HG03045 (cell line): Measurements from ENCODE around the gene SBF2.

ENCODE experiments used
- ATAC-seq: cut with Tn5 transposase; IDR thresholded peaks from one replicate; pipeline ENCODE4 v1.9.1; 2021; ENCODE audit warnings: mild to moderate bottlenecking, moderate library complexity; ENCODE audit not compliant: unreplicated experiment

SBF2 gene

DNA sequence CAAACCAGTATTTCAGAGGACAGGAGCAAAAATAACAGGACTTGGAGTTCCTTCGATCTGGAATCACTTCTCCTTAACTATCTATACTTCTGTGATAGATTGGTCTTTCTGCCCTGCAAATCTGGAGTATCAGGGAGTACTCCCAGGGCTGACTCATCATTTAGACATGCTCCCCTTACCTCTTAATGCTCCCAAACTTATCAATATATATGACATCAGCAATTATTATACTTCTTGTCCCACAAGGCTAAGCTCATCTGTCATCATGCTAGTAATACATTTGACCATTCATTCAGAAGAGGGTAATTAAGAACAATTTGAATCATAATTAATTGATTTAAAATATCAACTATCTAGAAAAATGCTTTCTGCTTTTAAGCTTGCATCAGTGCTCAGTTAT is 466.3 kb downstream of the SBF2 start:
- no peak for ATAC-seq

- ATAC-seq, result no peak
Measured at GRCh38 chr11:9826390-9826789, 467.6 kb downstream of the SBF2 start.

DNA sequence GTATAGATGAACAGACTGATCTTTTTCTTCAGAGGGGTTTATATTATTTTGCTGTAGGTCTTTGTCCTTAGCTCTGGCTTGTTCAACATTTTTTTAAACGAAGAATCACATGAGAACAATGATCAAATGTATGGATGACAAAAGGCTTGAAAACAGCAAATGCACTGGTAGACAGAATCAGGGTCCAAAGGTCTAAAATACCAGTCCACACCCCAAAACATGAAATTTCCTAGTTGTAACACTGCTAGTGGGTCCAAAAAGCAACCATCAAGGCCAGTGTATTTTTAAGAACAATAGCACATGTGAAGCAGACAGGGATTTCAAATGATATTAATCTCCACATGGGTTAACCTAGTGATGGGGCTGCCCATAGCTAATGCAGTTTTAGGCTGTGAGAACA is 468.1 kb downstream of the SBF2 start:
- ATAC-seq, result no peak

GRCh38 chr11:9825315-9825714 is 468.7 kb downstream of the SBF2 start:
- no peak for ATAC-seq

DNA sequence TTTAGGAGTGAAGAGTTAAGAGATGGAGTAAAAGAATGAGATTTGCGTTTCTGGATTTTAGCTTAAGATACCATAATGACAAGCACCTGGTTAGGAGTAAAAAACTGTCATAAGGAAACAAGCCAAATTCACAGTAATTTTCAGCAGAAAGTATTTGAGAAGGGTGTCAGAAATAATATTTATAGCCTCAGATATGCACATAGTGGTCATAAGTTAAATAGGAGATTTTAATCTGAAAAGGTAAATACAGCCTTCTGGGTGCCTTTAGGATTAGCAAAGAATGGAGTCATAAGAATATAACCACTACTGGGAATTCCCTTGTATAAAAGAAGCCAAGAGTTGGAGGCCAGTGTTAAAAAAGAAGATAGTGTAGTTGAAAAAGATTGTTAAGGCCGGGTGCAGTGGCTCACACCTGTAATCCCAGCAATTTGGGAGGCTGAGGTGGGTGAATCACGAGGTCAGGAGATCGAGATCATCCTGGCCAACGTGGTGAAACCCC is 470.1 kb downstream of the SBF2 start:
- no peak for ATAC-seq

- ATAC-seq, result no peak
Measured at GRCh38 chr11:9823439-9823838, 470.6 kb downstream of the SBF2 start.

- ATAC-seq, result no peak
Measured at GRCh38 chr11:9821008-9821752, 472.8 kb downstream of the SBF2 start.

GRCh38 chr11:9820260-9820659 is 473.8 kb downstream of the SBF2 start:
- no peak for ATAC-seq

- no peak for ATAC-seq
Measured at GRCh38 chr11:9817191-9817590, 476.8 kb downstream of the SBF2 start.

GRCh38 chr11:9815486-9816136 is 478.4 kb downstream of the SBF2 start:
- no peak for ATAC-seq

DNA sequence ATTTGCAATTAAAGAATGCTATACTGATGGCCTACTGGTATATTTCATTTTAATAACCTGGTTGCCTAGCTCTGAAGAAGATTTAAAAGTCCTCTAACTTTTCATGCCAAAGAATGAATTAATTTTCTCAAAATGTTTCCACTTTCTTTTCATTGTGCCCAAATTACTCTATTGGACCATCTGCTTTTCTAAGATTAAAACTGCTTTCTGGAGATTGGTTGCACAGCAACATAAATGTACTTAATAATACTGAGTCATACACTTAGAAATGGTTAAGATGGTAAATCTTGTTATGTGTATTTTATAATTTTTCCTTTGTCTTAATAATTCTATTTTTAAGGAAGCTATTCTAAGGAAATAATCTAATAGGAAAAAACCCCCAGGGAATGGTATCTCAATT is 479.9 kb downstream of the SBF2 start:
- no peak for ATAC-seq

- no peak for ATAC-seq
Measured at GRCh38 chr11:9808943-9809342, 485.1 kb downstream of the SBF2 start.

DNA sequence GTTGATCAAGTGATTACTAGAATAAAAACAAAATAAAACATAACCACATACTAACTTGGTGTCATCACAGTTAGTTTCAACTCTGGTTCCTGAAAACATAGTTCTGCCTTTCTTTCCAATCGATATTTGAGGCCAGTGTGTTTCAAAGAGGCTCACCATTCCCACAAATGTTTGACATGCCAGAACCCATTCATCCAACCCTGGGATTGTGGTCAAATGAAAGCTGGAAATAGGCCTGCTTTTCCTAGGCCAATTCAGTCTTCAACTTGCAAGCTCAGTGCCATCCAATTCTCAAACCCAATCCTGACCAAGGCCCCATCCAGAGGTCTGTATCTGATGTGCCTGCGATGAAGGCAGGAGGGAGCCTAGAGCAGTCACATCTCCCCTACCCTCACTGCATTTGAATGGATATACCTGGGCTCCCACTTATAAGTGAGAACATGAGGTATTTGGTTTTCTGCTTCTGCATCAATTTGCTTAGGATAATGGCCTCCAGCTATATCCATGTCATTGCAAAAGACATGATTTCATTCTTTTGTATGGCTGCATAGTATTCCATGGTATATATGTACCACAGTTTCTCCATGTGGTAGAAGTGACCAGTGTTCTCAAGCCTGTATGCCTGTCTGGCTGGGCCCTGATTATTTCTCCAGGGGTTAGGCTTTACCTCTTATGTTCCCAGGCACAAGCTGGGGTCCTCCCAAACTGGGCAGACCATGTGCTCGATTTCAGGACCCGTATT is 486.9 kb downstream of the SBF2 start:
- no peak for ATAC-seq

- no peak for ATAC-seq
Measured at GRCh38 chr11:9804419-9804902, 489.6 kb downstream of the SBF2 start.

DNA sequence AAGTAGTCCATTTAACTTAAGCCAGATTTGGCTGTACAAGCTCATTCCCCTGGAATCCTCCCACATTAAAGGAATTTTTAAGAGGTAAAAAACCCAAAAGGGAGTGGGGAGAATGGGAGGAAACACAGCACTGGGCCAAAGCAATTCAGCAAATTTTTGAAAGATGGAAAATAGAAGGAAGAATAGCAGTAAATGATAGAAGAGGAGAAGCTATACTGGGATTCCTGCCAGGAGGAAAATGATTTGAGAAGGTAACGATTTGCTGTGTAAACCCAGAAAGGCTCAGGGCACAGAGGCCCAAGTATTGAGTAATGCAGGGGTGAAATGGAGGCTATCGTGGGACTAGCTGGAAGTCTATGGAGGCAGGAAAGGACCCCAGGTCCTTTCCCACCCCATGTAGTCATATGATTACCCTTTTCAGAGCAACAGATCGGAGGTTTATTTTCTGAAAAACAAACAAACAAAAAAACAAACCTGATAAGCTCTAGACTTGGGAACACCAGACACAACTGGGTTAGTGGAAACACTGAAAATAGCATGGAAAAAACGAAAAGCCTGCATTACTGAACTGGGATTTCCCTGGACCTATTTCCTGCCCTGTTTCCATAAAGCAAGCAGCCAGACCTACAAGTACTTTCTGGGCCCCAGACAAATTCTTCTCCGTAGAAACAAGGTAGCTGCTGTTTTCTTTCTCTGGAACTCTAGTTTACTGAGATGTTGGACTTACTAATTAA is 490.2 kb downstream of the SBF2 start:
- no peak for ATAC-seq

DNA sequence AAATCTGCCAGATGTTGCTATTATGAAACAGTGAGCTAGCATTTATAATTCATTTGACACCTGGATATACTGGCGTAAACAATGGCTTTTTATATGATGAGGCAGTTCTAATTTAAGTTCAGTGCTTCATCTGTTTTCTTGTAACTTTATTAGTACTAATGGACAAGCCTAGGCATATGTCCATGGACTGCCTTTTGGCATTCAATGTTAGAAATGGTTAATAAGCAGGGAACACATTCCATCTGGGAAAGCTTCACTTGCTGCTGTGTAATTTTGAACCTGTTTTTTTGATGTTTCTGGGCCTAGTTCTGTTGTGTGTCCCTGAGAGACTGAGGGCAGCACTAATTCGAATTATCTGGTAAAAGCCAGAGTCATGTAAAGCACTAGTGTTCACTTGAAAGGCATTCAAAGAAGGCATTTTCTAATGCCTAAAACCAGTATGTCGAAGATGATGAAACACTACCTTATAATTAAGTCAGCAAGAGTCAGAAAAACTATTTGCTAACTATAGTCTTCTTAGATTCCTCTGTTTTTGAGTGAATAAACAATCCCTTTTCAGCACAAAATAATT is 491.6 kb downstream of the SBF2 start:
- ATAC-seq, result no peak

GRCh38 chr11:9799886-9800285 is 494.1 kb downstream of the SBF2 start:
- no peak for ATAC-seq

- no peak for ATAC-seq
Measured at GRCh38 chr11:9797300-9797699, 496.7 kb downstream of the SBF2 start.

DNA sequence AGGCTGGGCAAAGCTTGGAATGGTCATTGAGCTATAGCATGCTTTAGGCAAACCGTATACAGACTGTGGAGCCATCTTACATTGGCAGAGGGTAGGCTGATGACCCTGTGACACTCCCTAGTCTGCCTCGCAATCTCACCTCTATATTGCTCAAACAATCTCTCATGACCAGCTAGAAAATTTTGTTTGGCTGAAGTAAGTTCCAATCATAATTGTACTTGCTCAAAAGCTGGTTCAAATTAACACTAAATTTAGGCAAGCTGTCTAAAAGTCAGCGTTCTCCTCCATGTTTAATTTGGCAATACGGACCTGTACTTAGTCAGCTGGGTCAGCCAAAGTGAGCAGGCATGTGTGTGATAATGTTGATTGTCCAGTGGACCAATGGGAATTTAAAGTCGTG is 497.2 kb downstream of the SBF2 start:
- no peak for ATAC-seq

- no peak for ATAC-seq
Measured at GRCh38 chr11:9796266-9796665, 497.8 kb downstream of the SBF2 start.

DNA sequence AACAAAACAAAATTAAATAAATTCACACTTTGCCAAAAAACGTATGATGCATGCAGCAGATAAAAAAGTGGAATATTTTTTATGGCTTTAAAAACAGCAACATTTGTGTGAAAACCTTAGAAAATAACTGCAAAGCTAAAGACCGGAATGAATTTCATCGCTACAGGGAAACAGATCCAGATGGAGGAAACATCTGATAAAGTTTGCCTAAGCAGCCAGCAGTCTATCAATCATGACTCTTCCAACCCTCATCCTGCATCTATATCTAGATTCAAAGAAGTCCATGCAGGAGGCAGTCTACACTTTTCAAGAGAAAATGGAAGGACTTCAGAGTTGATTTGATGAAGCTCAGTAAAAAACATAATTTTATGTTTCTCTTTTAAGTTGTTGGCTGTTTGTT is 503.3 kb downstream of the SBF2 start:
- ATAC-seq, result no peak
